Measurements from ENCODE around the gene FAM135A. TPM values are rescaled to one million over a fixed set of nuclear protein-coding genes. Genes with fewer than 3 reads are reported as not detected.

Gene FAM135A
- total and polyA plus RNA-seq, 12 donors: 6.8 to 33.9 (median 13.7) TPM

DNA sequence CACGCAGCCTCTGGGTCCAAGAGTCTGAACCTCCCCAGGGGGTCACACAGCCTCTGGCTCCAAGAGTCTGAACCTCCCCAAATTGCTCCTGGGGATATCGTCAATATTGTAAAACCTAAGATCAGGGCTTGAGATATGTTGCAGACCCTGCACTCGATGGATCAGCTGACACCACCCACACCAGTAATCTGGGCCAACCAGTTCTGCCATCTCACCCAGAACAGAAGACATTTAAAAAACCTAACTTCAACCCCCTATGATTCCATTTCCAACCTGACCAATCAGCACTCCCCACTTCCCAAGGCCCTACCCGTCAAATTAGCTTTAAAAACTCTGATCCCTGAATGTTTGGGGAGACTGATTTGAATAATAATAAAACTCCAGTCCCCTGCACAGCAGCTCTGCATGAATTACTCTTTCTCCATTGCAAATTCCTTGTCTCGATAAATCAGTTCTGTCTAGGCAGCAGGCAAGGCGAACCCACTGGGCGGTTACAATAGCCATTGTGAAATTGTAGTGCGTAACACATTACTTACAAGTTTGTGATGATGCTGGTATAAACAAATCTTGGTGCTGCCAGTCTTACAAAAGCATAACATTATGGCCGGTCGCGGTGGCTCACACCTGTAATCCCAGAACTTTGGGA, 32.4 kb upstream of the FAM135A start:
- Histone ChIP-seq H3K9me3 (replicated peaks in 1 of 3) (no peaks in the 10 kb centered on the region), H3K4me3 (no peak overlapping the region), H3K4me1 (replicated peaks in 1 of 2) (no peaks in the 10 kb centered on the region), H3K27ac (no peak overlapping the region), H3K27me3 (no peaks in the 10 kb centered on the region), H3K36me3 (replicated peaks in 1 of 2) (no peaks in the 10 kb centered on the region)
- intact Hi-C loops (cut with DNase I): no loop called here
- WGBS, 4 donors: 92 to 94% (median 94%) methylated on average over 11 of the region's 11 CpGs
- no peak for DNase-seq
- TF ChIP-seq, protein P1, sequence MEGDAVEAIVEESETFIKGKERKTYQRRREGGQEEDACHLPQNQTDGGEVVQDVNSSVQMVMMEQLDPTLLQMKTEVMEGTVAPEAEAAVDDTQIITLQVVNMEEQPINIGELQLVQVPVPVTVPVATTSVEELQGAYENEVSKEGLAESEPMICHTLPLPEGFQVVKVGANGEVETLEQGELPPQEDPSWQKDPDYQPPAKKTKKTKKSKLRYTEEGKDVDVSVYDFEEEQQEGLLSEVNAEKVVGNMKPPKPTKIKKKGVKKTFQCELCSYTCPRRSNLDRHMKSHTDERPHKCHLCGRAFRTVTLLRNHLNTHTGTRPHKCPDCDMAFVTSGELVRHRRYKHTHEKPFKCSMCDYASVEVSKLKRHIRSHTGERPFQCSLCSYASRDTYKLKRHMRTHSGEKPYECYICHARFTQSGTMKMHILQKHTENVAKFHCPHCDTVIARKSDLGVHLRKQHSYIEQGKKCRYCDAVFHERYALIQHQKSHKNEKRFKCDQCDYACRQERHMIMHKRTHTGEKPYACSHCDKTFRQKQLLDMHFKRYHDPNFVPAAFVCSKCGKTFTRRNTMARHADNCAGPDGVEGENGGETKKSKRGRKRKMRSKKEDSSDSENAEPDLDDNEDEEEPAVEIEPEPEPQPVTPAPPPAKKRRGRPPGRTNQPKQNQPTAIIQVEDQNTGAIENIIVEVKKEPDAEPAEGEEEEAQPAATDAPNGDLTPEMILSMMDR (IDR thresholded peaks at IDR 0.05): no peak
- TF ChIP-seq POLR2A (IDR thresholded peaks at IDR 0.05): no peak

DNA sequence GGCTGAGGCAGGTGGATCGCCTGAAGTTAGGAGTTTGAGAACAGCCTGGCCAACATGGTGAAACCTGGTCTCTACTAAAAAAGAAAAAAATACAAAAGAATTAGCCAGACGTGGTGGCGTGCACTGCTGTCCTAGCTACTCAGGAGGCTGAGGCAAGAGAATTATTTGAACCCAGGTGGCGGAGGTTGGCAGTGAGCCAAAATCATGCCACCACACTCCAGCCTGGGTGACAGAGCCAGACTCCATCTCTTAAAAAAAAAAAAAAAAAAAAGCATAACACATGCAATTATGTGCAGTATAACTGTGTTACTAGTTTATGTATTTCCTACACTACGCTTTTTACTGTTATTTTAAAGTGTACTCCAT, 31.9 kb upstream of the FAM135A start:
- WGBS, 4 donors: 79 to 87% (median 80%) methylated on average over 5 of the region's 5 CpGs

DNA sequence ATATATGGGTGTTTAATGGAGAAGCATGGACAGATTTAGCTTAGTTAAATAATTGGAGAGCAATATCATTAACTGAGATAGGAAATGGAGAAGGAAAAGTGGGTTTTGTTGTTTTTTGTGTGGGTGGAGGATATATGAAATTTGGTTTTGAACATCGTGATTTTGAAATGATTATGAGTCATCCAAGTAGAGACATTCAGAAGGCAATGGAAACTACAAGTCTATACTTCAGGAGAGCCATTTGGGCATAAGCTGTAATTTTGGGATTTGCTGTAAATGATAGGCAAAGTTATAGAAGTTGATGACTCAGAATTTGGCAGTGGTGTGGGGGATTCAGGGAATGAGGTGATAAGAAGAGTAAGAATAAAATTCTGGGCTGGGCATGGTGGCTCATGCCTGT, 27.4 kb upstream of the FAM135A start:
- intact Hi-C loops (cut with DNase I): no loop called here
- no peaks in the 10 kb centered on the region for H3K27me3 ChIP-seq
- DNase-seq: no peak
- no peak overlapping the region for H3K4me3 ChIP-seq
- H3K4me1 ChIP-seq (replicated peaks in 1 of 2): no peaks in the 10 kb centered on the region
- H3K9me3 ChIP-seq (replicated peaks in 1 of 3): no peaks in the 10 kb centered on the region
- TF ChIP-seq, protein P1 (IDR thresholded peaks at IDR 0.05): no peak
- no peak for TF ChIP-seq POLR2A (IDR thresholded peaks at IDR 0.05)
- H3K36me3 ChIP-seq (replicated peaks in 1 of 2): no peaks in the 10 kb centered on the region
- WGBS, 4 donors: 42 to 56% (median 56%) methylated on average over 1 of the region's 1 CpG
- no peak overlapping the region for H3K27ac ChIP-seq

More for the DNA sequence above, 31.9 kb upstream of the FAM135A start:
- TF ChIP-seq, protein P1 (IDR thresholded peaks at IDR 0.05): no peak
- TF ChIP-seq POLR2A (IDR thresholded peaks at IDR 0.05): no peak
- DNase-seq: no peak
- Histone ChIP-seq H3K36me3 (replicated peaks in 1 of 2) (no peaks in the 10 kb centered on the region), H3K9me3 (replicated peaks in 1 of 3) (no peaks in the 10 kb centered on the region), H3K27ac (no peak overlapping the region), H3K27me3 (no peaks in the 10 kb centered on the region), H3K4me3 (no peak overlapping the region), H3K4me1 (replicated peaks in 1 of 2) (no peaks in the 10 kb centered on the region)
- intact Hi-C loops (cut with DNase I): no loop called here

DNA sequence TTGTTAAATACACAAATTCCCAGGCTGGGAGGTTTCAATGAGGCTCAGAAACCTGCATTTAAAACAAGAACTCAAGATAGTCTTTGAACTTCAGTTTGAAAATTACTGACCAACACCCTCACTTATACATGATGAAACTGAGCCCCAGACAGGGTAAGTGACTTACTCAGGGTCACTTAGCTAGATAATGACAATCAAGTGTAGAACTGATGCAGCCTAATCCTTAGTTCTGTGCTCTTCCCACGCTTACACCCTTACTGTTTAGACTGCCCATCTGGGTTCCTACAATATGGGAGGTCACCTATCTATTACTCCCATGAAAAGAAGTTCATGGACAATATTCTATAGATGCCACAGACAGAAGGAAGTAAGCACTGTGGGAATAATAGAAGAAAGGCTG, 24.5 kb upstream of the FAM135A start:
- DNase-seq: no peak
- Histone ChIP-seq H3K4me1 (replicated peaks in 1 of 2) (no peaks in the 10 kb centered on the region), H3K27me3 (no peaks in the 10 kb centered on the region), H3K9me3 (replicated peaks in 1 of 3) (no peaks in the 10 kb centered on the region), H3K36me3 (replicated peaks in 1 of 2) (no peaks in the 10 kb centered on the region), H3K27ac (no peak overlapping the region), H3K4me3 (no peak overlapping the region)
- WGBS, 4 donors: 44 to 57% (median 51%) methylated on average over 1 of the region's 1 CpG
- TF ChIP-seq, protein P1 (IDR thresholded peaks at IDR 0.05): no peak
- intact Hi-C loops (cut with DNase I): no loop called here
